Glomerular visceral epithelial cell (primary cell): Measurements from ENCODE around the gene SCYL1.
A peak's percentile ranks its signal among the peaks of the same experiment; 100 is the strongest.

Source experiments
- DNase-seq: peaks from one replicate; pipeline ENCODE4 v3.0.0-alpha.2; 2016; ENCODE audit errors: extremely low spot score

Gene SCYL1

DNA sequence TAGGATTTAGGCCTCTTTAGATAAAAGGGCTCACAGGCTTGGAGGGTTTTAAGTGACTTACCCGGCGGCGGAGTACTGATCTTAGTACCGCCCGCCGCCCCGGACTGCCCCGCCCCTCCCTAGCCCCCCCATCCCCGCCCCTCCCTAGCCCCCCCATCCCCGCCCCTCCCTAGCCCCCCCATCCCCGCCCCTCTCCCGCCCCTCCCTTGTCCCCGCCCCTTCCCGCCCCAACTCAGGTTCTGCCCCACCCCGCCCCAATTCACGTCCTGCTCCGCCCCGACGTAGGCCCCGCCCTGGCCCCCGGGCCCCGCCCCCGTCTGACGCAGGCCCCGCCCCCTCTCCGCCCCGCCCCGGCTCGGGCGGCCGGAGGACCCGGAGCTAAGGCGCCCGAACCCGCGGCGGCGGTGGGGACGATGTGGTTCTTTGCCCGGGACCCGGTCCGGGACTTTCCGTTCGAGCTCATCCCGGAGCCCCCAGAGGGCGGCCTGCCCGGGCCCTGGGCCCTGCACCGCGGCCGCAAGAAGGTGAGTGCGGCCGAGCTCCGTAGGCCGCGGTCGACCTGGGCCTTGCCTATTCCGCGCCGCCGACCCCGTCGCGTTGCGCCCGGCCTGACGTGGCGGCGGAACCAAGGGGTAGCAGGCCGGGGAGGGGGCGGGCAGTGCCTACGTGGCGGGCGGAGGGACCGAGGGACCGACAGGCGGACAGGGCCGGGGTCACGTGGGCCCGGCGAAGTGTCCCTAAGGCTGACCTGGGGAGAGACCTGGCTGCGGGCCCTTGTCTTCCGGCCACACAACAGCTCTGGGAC, at the start of gene SCYL1:
Gene SCYL1, plus strand, starts transcription at position 343 of the 805 bp plus-strand sequence. Its CDS starts 71 bp downstream, at position 414.
- peak; percentile 86 for DNase-seq

DNA sequence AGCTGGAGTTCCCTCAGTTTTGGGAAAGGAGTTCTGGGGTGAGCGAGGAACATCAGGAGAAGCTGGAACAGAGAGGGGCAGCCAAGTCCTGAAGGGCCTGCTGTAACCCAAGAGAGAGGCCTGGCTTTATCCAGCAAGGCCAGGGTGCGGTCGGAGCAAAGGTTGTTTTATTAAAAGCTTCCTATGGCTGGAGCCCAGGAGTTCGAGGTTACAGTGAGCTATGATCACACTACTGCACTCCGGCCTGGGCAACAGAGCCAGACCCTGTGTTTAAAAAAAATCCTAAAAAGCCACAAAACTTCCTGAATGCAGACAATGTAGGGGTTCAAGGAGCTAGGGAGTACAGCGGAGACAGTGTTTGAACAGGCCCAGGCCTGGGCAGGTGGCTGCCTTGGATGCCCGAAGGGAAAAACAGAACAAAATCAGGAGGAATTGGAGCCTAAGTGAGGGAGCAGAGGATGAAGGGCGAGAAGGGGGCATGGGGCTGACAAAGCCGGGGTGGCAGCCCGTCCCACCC, 48.2 kb upstream of the SCYL1 start:
- DNase-seq = no peak

GRCh38 chr11:65477149-65477965, 47.5 kb upstream of the SCYL1 start:
- DNase-seq = peak; percentile 93

GRCh38 chr11:65478388-65479183, 46.3 kb upstream of the SCYL1 start:
- DNase-seq = peak; percentile 51

GRCh38 chr11:65479184-65480145, 45.4 kb upstream of the SCYL1 start:
- peak; percentile 70 for DNase-seq

DNA sequence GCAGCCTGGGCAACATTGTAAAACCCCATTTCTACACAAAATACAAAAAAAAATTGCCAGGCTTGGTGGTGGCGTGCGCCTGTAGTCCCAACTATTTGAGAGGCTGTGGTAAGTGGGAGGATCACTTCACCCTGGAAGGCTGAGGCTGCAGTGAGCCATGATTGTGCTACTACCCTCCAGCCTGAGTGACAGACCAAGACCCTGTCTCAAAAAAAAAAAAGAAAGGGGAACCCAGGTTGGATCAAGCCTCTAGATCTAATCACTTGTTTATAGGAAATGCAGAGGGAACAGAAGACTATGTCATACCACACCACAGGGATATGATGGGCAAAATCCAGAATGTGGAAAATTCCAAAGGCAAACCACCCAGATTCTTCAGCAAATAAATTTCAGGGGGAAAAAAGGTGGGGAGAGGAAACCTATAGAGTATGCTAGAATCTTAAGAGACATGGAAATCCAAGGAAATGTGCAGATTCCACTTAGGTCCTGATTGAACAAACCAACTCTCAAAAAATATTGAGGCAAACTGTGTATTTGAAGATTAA, 42.5 kb upstream of the SCYL1 start:
- DNase-seq = no peak

DNA sequence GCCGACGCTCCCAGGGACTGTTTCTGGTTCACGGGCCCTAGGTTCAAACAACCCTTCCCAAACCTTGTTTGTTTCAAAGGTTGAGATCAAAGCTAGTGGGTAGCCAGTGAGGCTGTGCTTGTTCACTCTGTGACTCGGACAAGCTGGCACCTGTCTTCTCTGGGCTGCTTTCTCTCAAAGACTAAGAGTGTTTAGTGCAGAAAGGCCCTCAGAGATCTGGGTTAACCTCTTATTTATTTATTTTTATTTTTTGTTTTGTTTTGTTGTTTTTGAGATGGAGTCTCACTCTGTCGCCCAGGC, 39.0 kb upstream of the SCYL1 start:
- no peak for DNase-seq

- DNase-seq = no peak
Observed at GRCh38 chr11:65486570-65487466, 38.1 kb upstream of the SCYL1 start.

DNA sequence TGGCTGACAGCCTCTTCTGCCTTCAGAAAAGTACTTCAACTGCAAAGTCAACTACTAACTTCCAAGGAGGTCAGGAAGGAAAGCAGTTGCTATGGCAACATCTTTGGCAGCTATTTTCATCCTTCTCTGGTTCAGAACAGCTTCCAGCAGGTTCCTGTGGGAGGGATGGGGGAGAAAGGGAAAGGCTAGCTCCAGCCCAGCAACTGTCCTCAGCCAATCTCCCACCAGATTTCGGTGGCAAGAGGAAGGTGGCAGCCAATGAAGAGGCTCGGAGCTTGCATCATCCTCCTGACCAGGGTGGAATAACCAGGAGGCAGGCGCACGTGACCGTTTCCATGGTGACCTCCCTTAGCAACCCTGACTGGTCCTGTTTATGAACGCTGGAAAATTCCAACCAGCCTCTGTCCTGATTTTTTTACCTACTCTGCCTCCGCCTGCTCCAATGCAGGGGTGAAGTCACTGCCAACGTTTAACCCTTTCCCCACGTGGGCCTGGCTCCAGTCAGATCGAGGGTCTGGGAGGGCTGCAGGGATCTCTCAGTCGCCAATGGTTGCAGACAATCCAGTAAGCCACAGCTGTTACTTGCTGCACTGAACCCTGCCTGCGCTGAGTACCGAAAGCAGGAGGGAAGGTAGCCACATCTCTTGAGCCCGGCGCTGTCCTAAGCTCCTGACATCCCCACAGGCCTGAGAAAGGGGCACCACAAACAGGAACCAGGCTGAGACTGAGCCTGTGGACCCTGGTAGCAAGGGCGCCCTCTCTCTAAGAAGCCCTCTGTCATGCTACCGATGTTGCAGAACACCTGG, 37.2 kb upstream of the SCYL1 start:
- DNase-seq = peak; percentile 100

GRCh38 chr11:65488273-65489034, 36.4 kb upstream of the SCYL1 start:
- DNase-seq = peak; percentile 79

DNA sequence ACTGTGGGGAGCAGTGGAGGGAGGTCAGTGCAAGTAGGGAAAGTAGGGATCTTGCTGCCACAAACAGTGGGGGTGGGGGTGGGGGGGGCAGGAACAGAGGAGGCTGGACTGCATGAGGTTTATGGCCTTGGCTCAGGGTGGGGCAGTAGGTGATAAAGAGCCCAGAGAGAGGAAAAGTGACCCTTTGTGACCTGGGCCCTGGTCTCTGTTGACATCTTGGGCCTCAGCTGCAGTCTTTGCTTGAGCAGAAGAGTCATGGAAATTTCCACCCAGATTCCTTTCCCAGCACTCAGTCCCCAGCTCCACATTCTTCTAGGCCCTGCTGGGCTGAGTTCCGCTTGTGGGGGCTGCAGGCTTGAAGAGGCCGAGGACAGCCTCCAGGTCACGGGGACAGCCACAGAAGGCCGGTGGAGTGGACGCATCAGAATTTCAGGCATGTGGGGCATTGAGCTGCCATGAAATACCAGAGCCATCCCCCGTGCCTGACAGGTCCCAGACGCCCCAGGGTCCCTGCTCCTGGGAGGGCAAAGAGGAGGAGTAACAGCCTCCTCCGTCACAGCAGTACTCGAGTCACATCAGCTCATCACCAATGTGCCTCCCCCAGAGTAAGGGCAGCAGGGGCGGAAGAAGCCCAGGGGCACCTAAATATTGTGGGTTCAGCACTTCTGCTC, 35.7 kb upstream of the SCYL1 start:
- DNase-seq = peak; percentile 81

DNA sequence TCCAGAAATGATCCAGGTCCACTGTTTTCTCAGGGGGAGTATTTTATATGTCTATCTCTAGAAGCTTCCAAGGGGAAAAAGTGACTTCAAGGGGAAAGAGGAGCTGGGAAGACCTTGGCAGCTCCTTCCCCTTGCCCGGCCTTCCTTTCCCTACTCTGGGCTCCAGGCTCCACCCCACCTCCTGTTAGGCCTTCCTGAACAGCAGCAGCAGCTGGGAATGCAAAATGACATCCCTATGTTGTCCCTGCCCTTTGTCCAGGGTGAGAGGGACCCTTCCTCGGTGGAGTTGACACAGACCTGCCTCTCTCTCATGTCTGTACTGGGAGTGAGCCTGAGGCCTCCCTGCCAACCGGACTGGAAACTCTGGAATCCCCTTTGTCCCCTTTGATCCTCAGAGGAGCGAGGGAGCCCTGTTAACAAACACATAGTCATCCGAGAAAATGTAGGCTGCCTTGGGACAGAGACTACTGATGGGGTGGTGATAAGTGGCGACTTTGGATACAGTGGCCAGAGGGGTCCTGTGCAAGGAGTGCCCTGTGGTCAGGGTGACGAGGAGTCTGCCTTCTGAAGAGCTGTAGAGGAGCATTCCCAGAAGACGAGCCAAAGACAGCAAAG, 35.1 kb upstream of the SCYL1 start:
- no peak for DNase-seq

- DNase-seq = no peak
Observed at GRCh38 chr11:65491163-65491465, 33.8 kb upstream of the SCYL1 start.

DNA sequence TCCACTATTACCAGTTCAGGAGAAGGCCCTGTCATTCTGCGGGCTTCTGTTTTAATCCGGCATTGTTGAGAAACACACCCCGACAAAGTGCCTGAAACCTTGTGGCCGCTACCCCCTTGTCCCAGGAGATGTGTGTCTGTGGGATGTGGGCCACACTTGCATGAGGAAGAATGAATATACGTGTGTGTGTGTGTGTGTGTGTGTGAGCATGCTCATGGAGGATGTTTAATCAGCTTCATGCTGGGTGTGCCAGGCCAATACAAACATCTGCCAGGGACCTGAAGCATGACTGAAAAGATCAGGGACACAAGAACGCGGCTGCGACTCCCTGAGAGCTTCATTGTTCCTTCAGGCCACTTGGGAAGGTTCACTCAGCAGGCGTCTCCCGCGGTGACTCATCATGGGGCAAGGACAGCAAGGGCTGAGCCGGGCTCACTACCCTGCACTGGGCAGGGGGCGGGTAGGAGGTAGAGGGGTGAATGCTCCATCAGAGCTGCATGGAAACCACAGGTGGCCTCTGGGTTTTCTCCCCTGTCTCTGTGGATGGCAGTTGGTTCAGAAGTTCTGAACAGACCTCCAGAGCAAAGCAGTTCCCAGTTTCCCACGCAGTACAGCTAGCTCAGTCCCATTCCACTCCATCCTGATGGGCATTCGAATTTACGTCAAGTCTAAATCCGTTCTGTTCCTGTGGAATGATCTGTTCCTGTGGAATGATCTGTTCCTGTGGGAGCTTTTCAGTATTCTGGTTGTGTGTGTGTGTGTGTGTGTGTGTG, 33.1 kb upstream of the SCYL1 start:
- peak; percentile 90 for DNase-seq

- DNase-seq = no peak
Observed at GRCh38 chr11:65492387-65492636, 32.6 kb upstream of the SCYL1 start.

GRCh38 chr11:65492637-65493366, 32.1 kb upstream of the SCYL1 start:
- DNase-seq = peak; percentile 76
